Mucosa of gallbladder (tissue), 1 donor: ENCODE data around the gene VWA5B1. TPM values are rescaled to one million over a fixed set of nuclear protein-coding genes. Genes with fewer than 3 reads are reported as not detected.
"Not testable (repeated sequence)": the region's sequence is repeated elsewhere in the genome, so short reads cannot be mapped to it uniquely, and the experiment has no call there.

ENCODE experiments used
- DNase-seq: peaks from one replicate; pipeline ENCODE4 v3.0.0-alpha.2; 2020; ENCODE audit warnings: low spot score
- total RNA-seq: library from RNA; stranded (reverse); gene quantifications from one replicate; pipeline ENCODE4 v1.2.1, GENCODE V29; 2021
- donor health status: DM: no; HTN: no; CAD: no.

Gene VWA5B1, protein sequence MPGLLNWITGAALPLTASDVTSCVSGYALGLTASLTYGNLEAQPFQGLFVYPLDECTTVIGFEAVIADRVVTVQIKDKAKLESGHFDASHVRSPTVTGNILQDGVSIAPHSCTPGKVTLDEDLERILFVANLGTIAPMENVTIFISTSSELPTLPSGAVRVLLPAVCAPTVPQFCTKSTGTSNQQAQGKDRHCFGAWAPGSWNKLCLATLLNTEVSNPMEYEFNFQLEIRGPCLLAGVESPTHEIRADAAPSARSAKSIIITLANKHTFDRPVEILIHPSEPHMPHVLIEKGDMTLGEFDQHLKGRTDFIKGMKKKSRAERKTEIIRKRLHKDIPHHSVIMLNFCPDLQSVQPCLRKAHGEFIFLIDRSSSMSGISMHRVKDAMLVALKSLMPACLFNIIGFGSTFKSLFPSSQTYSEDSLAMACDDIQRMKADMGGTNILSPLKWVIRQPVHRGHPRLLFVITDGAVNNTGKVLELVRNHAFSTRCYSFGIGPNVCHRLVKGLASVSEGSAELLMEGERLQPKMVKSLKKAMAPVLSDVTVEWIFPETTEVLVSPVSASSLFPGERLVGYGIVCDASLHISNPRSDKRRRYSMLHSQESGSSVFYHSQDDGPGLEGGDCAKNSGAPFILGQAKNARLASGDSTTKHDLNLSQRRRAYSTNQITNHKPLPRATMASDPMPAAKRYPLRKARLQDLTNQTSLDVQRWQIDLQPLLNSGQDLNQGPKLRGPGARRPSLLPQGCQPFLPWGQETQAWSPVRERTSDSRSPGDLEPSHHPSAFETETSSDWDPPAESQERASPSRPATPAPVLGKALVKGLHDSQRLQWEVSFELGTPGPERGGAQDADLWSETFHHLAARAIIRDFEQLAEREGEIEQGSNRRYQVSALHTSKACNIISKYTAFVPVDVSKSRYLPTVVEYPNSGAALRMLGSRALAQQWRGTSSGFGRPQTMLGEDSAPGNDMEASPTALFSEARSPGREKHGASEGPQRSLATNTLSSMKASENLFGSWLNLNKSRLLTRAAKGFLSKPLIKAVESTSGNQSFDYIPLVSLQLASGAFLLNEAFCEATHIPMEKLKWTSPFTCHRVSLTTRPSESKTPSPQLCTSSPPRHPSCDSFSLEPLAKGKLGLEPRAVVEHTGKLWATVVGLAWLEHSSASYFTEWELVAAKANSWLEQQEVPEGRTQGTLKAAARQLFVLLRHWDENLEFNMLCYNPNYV
- total RNA-seq: 2.1 TPM

DNA sequence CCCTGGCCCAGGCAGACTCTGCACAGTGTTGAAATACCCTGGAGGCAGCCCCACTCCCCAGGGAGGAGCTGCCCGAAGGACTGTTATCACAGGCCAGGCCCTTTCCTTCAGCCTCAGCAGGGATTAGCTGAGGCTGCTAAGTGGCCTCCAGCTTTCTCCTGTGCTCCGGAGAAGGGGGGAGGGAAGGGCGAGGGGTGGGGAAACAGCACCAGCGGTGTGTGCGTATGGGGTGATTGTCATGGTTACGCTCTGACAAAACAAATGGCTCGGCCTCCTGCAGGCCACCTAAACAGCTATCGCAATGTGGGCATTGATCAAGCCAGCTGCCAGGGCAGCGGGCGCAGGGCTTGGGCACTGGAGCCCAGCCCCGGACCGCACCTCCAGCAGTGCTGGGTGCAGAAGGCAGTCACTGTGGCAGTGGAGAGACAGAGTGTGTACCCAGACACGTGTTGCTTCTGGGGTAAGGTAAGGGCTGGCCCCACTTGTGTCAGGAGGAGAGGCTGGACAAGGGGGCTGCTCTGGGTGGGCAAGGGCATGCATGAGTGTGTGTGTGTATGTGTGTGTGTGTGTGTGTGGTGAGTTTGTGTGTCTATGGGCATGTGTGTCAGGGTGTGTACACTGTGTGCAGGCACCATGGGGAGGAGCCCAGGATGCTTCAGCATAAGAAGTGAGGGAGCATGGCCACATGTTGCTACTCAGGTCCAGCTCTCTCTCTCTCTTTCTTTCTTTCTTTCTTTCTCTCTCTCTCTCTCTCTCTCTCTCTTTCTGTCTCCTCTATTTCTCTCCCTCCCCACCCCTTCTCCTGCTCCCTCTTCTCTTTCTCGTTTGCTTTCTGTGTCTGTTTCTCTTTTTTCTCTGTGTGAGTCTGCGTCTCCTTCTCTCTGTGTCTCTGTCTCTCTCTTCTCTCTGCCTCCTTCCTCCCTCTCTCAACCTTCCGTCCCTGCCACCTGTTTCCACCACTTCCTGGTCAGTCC lies at the start of gene VWA5B1:
Gene VWA5B1, plus strand, starts transcription at position 252 of the 974 bp plus-strand sequence. CDS start 19,727 bp downstream, outside the sequence.
- DNase-seq: peak; percentile 23

DNA sequence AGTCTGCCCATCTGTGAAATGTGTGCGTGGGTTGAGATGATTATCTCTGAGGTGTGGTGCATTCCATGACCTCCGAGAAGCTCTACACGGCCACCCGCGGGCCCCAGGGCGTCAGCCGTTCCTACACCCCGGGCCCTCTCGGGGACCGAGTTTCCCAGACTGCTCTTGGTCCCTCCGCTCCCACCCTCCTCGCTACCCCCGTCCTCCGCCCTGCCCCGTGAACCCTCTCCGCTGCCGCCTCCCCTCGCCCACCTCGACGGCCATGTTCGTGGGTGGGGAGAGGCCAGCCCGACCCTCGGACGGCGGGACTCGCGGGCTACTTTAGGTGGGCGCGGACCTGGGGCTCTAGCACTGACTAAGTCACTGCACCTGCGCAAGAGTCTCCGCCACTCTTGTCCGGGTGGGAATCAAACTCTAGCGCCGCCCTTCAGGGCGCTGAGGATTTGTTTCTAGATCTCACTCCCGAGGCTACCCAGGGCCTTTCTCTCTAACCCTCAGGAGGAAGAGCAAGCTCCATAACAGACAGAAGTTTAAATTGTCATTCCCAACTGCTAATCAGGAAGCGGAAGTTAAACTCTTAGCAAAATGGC lies 47.7 kb upstream of the VWA5B1 start:
- no peak for DNase-seq

DNA sequence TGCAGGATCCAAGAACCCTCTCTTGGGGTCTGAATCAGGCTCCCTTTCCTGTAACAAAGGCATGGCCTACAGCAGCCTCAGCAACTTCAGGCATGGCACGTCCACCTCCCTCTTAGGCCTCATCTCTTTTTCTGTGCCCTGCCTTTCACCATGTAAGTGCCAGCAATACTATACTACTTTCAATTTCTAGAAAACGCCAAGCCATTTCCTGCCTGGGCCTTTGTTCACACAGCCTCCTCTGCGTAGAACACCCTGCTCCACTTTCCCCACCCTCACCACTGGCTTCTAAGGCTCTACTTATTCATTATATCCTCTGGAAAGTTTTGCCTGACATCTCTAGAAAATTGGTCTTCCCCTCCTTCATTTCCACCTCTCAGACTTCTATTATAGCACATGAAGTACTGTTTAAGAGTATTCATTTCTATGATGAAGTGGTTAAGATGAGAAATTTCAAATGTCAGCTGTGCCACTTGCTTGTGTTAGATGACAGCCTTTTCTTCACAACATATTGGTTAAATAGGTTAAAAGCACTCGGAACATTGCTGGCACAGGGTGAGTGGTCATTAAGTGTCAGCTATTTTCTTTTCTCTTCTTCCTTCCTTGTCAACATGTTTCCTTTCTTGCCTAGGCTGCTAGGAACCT lies 41.6 kb upstream of the VWA5B1 start:
- no peak for DNase-seq

DNA sequence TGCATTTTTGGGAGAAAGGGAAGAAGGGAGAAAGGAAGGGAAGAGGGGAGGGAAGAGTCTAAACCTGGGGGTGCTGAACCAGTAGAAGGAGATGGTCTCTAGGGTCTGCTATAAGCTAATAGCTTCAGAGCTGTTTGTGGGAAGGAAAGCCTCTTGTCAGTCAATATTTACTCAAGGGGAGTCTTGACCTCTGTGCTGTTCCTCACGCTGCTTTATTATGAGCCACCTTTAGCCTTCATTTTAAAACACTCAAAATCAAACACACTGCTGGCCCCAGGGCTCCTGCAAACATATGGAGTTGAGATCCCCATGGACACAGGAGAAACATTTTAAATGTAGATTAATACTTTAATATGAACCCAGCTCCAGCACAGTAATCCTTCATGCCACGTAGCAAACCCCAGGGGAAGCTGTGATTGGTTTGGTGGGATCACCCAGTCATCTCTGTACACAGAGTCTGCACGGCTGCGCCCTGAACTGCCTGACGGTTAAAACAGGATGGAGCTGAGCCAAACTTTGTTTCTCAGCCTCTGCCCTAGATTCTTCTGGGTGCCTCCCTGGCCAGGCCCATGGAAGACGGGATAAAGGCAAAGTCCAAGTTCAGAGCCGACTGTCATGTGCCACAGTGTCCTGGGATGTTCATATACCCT lies 40.2 kb upstream of the VWA5B1 start:
- peak; percentile 89 for DNase-seq

DNA sequence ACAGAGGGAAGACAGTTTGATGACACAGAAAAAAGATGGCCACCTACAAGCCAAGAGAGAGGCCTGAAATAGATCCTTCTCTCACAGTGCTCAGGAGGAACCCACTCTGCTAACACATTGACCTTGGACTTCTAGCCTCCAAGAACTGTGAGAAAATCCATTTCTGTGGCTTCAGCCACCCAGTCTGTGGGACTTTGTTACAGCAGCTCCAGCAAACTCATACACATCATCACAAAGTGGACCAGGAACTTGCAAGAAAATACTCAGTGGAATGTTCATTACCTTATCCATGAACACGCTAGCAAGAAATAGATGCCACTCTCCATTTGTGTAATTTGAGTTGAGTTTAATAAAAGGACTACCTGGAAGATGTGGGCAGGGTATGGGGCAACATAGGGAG lies 38.1 kb upstream of the VWA5B1 start:
- no peak for DNase-seq

DNA sequence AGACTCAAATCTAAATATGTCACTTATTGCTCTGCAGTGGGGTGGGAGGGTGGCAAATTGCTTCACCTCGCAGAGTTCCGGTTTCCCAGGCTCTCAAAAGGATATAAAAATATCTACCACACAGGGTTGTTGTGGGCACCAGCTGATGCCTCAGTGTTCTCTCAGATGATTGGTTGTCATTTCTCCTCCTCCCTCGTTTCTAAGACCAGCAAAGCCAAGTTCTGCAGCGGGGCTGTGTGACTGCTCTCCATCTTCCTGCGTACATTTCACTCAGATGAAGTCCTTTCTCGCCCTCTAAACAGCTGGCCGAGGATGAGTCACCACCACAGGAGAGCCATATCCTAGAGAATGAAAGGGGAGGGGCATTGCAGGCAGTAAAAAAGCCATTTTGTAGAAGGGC lies 35.0 kb upstream of the VWA5B1 start:
- DNase-seq: peak; percentile 13

DNA sequence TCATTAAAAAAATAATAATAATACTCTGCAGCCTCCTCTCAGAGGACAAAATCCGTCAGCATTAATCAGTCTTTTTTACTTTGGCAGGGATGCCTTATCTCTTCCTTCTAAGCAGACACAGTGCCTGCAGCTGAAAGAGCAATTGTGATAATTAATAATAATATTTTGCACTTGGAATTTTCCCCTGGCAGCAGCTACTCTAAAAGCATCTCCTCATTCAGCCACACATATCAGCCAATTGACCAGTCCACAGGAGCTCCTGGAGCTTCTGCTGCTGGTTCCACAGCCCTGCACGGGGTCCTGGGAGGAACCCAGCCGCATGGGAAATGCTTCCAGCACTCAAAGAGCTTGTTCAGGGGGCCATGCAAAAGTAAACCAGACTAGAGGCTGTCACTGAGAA lies 31.0 kb upstream of the VWA5B1 start:
- no peak for DNase-seq

DNA sequence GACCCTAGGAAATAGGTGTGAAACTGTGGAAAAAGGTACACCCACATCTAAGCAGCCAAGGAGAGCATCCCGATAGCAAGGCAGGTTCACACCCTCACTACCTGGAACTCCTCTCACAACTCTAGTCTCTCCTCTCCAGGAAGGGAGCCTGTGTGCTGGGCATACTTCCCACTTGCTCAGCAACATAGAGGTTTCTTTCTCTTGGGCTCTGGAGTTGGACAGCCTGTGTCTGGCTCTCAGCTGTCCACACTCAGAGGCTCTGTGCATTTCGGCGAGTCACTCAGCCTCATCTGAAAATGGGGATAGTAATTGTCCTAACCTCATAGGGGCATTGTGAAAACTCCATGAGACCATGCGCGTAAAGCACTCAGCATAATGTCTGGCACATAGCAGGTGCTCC lies 29.6 kb upstream of the VWA5B1 start:
- no peak for DNase-seq

DNA sequence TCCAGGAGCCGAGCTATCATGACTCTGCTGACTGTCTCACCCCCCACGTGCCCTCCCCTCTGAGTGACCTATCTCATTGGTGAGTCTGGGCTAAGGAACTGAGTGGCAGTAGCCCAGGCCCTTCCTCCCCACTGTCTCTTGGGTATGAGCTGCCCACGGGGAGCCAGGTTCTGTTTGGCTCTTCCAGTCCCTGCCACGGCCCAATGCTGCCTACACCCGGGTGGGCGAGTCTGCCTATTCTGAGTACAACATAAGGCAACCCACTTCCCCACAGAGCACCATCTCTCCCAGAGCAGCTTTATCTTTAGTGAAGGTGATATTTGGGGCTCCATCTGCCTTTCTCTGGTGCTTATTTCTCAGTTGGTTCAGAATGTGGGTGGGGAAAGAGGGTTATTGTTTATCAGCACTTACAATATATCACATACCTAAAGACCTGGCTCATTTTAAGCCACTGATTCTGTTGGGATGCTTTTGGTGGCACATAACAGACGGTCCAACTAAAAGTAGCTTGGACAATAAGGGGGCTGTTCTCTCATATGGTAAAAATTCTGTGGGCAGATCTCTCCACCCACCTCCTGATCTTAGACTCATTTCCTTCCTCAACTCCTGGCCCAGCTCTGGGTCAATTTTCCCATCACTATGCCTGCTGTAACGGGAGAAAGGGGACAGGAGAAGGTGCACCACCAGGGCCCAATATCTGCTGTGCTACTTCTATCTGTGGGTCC lies 27.7 kb upstream of the VWA5B1 start:
- DNase-seq: no peak

DNA sequence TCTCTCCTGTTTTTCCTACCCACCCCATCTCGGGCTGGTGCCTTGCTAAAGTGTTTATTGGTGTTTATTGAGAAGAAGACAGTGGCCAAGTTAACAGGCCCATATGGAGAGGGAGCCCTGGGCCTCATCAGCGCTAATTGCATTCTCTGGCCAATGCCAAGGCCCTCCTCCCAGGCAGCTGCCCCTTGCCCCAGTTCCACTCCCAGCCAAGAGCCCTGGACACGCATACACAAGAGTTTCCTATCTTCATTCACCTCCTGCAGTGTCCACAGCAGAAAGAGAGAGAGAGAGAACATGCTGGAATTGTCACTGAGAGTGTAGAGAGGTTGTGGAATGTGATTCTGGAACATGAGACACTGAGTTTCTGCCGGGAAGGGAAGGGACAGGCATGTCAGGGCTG lies 25.4 kb upstream of the VWA5B1 start:
- DNase-seq: no peak

DNA sequence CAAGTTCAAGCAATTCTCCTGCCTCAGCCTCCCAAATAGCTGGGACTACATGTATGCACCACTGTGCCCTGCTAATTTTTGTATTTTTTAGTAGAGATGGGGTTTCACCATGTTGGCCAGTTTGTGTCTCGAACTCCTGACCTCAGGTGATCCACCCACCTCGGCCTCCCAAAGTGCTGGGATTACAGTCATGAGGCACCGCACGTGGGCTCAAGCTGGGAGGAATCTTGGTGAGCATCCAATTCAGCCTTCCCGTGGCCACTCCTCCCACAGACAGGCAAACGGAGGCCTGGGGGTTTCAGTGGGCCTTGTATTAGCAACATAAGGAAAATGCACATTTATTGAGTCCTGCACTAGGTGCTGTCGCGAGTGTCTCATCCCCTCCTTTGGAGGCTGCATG lies 24.5 kb upstream of the VWA5B1 start:
- DNase-seq: no peak

DNA sequence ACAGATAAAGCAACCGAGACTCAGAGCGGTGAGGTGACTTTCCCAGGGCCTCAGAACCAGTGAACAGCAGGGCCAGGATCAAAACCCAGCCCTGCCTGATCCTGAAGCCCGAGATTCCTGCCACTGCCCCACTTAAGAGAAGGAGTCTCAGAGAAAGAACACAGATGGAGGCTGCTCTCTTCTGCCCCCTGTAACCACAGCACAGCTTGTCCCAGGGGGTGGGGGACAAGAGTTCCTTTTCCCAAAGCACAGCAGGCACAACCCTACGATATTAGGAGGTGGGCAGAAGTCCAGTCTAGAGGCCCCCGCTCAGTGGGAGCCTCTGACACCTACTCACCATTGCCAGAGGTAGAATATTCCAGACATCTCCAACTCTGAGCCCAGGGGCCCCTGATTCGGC lies 24.0 kb upstream of the VWA5B1 start:
- no peak for DNase-seq

DNA sequence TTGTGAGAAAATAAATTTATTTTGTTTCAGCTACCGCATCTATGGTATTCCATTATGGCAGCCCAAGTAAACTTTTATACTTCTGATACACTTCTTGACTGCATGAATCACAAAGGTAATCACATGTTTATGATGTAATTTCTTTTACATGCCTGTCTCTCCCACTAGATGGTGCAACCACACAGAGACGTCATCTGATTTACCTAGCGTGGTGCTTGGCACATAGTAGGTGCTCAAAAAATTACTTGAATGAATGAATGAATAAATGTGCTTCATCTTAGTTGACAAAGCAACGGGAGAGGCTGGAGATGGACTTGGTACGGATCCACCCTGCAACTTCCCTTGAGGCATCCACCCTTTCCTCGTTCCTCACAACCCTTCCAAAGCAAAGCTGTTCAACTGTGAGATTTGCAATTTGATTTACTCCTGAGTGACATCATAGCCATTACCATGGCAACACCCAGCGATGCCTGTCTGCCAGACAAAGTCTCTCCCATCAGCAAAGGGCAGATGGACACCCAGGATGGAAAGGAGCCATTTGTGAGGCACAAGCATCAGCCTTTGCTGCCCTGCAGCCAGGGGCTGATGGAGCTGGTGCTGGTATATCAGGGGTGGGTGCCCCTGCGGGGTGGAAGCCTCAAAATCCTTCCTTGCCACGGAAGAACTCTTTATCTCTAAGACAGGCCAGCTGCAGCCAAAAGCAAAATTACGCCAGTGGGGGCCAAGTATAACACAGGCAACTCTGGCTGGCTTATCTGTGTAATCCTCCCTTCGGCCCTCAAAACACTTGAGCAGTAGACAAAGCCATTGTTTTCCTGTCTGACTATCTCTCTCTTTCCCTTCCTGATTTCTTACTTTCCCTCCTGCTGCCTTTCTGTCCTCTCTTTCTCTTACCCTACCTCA lies 18.9 kb upstream of the VWA5B1 start:
- DNase-seq: no peak

DNA sequence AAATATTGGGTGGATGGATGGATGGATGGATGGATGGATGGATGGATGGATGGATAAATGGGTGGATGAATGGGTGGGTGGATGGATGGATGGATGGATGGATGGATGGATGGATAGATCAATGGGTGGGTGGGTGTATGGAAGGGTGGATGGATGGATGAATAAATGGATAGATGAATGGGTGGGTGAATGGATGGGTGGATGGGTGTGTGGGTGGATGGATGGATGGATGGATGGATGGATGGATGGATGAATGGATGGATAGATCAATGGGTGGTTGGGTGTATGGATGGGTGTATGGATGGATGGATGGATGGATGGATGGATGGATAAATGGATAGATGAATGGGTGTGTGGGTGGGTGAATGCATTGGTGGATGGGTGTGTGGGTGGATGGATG lies 17.0 kb upstream of the VWA5B1 start:
- DNase-seq: not testable (repeated sequence)

DNA sequence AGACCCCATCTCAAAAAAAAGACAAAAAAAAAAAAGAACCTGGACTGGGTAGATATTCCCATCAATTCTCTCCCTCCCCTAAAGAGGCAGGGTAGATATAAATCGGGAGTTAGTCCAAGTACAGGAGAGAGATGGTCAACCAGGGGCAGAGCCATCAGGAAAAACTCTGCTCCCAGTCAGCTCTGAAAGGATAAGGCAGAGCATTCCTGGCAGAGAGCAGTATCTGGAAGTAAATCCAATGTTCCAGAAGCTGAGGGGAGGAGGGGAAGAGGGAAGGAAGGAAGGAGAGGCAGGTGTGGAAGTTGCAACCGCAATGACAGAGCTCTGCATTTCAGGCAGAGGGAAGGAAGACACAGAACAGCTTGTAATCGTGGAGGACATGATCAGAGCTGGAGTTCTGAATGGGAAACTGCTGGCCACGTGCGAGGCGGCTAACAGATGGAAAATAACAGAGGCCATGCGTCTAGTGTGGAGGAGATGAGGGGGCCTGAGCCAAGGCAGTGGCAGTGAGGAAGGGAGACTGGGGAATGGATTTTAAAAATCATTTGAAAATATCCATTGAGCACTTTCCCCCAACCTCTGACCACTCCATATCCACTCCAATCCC lies 15.3 kb upstream of the VWA5B1 start:
- no peak for DNase-seq

DNA sequence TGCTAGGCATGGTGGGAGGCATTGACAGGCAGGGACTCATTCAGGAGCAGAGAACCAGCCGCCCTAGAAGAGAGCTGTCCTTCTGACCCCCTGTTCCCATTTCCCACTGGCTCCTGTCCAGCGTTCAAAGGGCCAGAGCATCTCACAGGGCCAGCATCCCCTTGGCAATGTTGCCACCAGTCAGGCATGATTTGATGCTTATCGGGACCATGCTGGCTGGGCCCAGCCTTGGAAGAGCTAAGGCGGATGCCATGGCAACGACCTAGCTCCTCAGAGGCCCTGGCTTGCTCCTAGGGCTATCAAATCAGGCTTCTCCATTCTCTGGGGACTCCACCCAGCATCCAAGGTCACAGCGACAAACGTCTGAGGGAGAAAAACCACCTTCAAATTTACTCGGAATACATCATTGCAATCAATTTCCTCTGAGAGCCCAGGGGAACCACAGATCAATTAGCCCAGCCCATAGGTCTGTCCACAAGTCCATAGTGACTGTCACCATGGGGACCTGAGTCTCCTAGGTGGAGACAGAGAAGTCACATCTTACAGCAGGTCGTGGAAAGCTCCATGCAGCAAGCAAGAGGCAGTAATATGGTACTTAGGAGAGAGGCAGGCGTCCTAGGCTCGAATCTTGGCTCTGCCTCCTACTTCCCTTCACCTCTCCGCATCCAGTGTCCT lies 14.1 kb upstream of the VWA5B1 start:
- peak; percentile 14 for DNase-seq

DNA sequence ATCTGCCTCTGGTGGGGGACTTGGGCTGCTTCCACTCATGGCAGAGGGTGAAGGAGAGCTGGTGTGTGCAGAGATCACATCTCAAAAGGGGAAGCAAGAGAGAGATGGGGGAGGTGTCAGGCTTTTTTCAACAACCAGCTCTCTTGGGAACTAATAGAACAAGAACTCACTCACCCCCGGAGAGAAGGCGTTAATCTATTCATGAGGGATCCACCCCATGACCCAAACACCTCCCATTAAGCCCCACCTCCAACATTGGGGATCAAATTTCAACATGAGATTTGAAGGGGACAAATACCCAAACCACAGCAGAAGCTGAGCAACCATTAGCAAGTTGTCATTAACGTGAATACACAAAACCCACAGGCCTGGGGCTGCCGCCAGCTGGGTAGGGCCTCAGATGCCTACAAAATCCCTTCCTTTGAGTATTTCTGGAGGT lies 12.0 kb upstream of the VWA5B1 start:
- DNase-seq: no peak
